Urothelium cell line (cell line): Measurements from ENCODE around the gene ACOX2.

ENCODE experiments used
- DNase-seq: peaks from one replicate; pipeline ENCODE4 v3.0.0; 2011; ENCODE audit warnings: low spot score, mixed read lengths
- FAIRE-seq: peaks from 2 replicates; lab custom pipeline; 2011; peaks lifted over from hg19 to GRCh38; lab: Jason Lieb, UNC

ACOX2 gene

GRCh38 chr3:58514405-58514804 is 22.6 kb downstream of the ACOX2 start:
- no peak for DNase-seq
- FAIRE-seq, result no peak

GRCh38 chr3:58508437-58508836 is 28.6 kb downstream of the ACOX2 start:
- FAIRE-seq (no peak), DNase-seq (no peak)

GRCh38 chr3:58507356-58508078 is 29.5 kb downstream of the ACOX2 start:
- no peak for FAIRE-seq
- no peak for DNase-seq

GRCh38 chr3:58502872-58503271 is 34.1 kb downstream of the ACOX2 start:
- DNase-seq (no peak), FAIRE-seq (no peak)

GRCh38 chr3:58497097-58497496 is 39.9 kb downstream of the ACOX2 start:
- DNase-seq, result no peak
- FAIRE-seq, result no peak

- FAIRE-seq (no peak), DNase-seq (no peak)
Observed at GRCh38 chr3:58496206-58496857, 40.7 kb downstream of the ACOX2 start.

- FAIRE-seq, result no peak
- no peak for DNase-seq
Observed at GRCh38 chr3:58495101-58495500, 41.9 kb downstream of the ACOX2 start.

GRCh38 chr3:58494107-58494506 is 42.9 kb downstream of the ACOX2 start:
- no peak for DNase-seq
- FAIRE-seq, result no peak

- FAIRE-seq, result no peak
- peak; percentile 21 for DNase-seq
Observed at GRCh38 chr3:58492494-58492905, 44.5 kb downstream of the ACOX2 start.

GRCh38 chr3:58491506-58492402 is 45.2 kb downstream of the ACOX2 start, which contains the start of gene KCTD6:
TSS of gene KCTD6 (plus strand) at chr3:58492096. CDS start at chr3:58498756, 6,660 bp downstream.
- DNase-seq (peak; percentile 96), FAIRE-seq (peak; percentile 32)

GRCh38 chr3:58490860-58491501 is 46.0 kb downstream of the ACOX2 start:
- no peak for DNase-seq

GRCh38 chr3:58488967-58489366 is 48.0 kb downstream of the ACOX2 start:
- DNase-seq (no peak), FAIRE-seq (no peak)

More at GRCh38 chr3:58490860-58491501, 46.0 kb downstream of the ACOX2 start:
- no peak for FAIRE-seq

GRCh38 chr3:58487140-58487886 is 49.7 kb downstream of the ACOX2 start:
- FAIRE-seq, result peak; percentile 69
- DNase-seq, result peak; percentile 60

GRCh38 chr3:58485801-58486435 is 51.1 kb downstream of the ACOX2 start:
- FAIRE-seq, result no peak

GRCh38 chr3:58484722-58485069 is 52.3 kb downstream of the ACOX2 start:
- DNase-seq, result no peak

More at GRCh38 chr3:58485801-58486435, 51.1 kb downstream of the ACOX2 start:
- no peak for DNase-seq

GRCh38 chr3:58484045-58484721 is 52.8 kb downstream of the ACOX2 start:
- no peak for DNase-seq
- FAIRE-seq, result no peak

More at GRCh38 chr3:58484722-58485069, 52.3 kb downstream of the ACOX2 start:
- FAIRE-seq, result no peak

- no peak for DNase-seq
- FAIRE-seq, result no peak
Observed at GRCh38 chr3:58482917-58483636, 53.9 kb downstream of the ACOX2 start.

GRCh38 chr3:58480309-58480708 is 56.7 kb downstream of the ACOX2 start:
- FAIRE-seq (no peak), DNase-seq (no peak)
